NCI-H460 (cell line): ENCODE measurements around the gene SMYD3. TPM values are rescaled to one million over a fixed set of nuclear protein-coding genes. Genes with fewer than 3 reads are reported as not detected.
A peak's percentile ranks its signal among the peaks of the same experiment; 100 is the strongest.

ENCODE experiments used
- DNase-seq: peaks from one replicate; pipeline ENCODE4 v3.0.0-alpha.2; 2016; ENCODE audit warnings: low read depth; ENCODE audit errors: extremely low read depth
- total RNA-seq: library from RNA; depleted of rRNA; stranded (reverse); fragments of >200 nt; shearing (Covaris generic); gene quantifications from 2 replicates; pipeline ENCODE4 v1.2.3, GENCODE V29; 2014

The SMYD3 gene
- total RNA-seq, 1 experiment from 2014 or later: 348 TPM

DNA sequence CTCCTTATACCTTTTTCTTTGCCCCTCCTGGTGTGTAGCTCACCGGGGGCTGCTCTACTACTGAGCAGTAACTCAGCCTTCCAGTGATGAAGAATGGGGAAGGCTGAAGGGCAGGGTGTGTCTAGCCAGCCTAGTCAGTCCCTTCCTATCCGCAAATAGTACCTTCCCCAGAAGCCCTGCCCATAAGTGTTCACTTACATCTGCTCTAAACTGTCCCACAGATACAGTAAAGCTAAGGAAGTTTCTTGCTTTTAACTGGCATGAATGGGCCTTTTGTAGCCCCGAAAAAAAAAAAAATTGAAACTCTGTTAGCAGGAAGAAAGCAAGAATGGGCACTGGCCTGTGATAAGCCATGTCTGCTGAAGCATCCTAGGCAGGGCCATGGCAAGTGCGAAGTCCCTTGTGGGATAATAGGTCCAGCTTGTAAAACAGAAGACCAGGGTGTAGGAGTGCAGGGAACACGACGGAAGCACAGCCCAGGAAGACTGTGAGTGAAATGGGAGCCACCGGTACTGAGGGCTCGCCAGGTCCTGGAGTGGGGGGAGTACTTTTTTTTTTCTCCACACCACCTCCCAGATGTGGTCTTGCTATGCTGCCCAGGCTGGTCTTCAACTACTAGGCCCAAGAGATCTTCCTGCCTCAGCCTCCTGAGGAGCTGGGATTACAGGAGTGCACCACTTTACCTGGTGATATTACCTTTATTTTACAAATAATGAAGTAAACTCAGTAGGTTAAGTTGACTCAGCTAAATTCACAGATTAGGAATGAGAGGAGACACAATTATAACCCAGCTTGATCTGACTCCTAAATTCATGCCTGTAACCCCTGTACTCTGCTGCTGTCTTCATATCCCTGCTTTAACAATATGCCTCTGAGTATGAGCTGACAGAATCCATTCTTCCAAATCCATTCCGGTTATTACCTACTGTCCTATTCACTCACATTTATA lies 347.5 kb downstream of the SMYD3 start:
- no peak for DNase-seq

- no peak for DNase-seq
These were observed 348.9 kb downstream of the SMYD3 start for GRCh38 chr1:246158131-246158530.

GRCh38 chr1:246157516-246157915 lies 349.6 kb downstream of the SMYD3 start:
- no peak for DNase-seq

DNA sequence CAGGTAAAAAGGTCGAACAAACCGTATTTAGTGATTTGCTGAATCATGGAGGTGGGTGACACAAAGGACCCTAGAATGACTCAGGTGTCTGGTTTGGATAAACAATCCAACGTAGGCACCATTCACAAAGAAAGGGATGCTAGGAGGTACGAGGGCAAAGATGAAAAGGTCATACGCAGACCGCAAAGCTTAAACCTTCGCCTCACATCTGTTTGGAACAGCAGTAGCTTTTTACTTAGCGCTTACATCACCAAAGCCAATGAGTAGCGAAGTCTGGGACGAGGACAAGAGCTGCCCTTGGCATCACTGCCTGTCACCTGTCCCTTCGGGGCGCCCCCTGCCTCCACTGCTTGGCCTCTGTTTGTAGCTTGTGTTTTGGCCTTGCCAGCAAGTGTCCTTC lies 350.2 kb downstream of the SMYD3 start:
- DNase-seq: no peak

- DNase-seq: no peak
These were observed 351.2 kb downstream of the SMYD3 start for GRCh38 chr1:246155923-246156322.

- no peak for DNase-seq
These were observed 353.3 kb downstream of the SMYD3 start for GRCh38 chr1:246153796-246154212.

DNA sequence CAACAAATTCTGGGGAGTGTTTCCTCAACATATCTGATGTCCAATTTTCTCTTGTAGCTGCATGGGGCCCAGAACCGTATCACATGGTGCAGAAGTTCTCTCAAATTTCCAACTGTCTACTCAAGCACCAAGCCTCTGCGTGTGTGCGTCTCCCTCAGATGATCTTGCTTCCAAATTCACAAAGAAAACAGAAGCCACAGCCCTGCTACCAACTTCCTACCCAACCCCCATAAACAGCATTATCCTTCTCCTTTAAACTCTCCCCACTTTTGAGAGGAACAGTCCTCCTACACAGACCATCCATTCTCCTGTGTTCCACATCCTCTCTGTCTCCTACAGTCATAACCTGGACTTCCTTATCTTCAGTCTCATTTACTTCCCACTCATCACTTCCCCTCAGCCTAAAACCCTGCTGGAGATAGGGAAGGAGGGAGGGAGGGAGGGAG lies 354.1 kb downstream of the SMYD3 start:
- no peak for DNase-seq

- DNase-seq: no peak
These were observed 355.2 kb downstream of the SMYD3 start for GRCh38 chr1:246151796-246152434.

DNA sequence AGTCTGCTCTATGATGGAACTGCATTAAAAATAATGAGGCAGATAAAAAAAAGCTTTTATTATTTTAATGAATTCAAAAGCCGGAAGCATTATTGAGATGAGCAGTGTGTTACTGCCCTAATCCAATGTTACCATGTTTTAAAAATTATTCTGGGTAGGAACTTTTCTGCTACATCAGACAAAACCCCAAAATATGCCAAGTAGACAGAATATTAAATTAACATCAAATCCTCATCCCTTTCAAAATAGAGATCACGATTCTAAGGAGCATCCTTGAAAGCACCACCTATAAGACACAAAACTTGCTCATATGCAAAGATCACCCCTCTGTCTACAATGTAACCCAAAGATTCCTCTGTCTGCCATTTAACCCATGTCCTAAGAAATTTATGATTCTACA lies 357.5 kb downstream of the SMYD3 start:
- DNase-seq: no peak

- DNase-seq: no peak
These were observed 359.3 kb downstream of the SMYD3 start for GRCh38 chr1:246147524-246148461.

- DNase-seq: no peak
These were observed 360.1 kb downstream of the SMYD3 start for GRCh38 chr1:246146804-246147523.

DNA sequence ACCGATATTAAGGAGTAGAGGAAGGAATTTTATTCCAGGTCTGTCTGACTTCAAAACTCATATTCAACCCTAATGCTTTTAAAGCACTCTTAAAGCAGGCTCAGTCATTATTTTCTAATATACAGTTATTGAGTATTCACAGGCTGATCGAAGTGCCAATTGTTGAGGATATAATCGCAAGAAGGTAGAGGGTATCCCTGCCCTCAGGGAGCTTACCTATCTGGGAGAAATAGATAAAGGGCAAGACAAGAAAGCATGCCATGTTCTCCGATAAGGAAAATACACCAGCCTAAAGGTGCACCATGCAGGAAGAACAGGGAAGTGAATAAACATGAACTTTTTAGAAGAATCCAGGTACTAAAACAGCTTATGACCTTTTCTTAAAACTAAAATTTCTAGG lies 361.2 kb downstream of the SMYD3 start:
- DNase-seq: no peak

DNA sequence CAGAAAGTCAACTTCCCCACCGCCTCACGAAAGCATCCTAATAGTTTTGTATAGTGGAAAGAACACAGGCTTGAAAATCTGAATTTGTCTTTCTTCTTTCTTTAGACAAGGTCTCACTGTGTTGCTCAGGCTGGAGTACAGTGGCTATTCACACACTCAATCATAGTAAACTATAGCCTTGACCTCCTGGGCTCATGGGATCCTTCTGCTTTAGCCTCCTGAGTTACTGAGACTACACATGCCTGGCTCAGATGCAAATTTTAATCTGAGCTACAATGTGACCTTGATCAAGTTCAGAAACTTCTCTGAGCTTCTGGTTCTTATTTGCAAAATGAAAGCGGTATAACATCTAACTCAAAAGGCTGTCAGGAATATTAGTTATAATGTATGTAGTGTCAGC lies 362.1 kb downstream of the SMYD3 start:
- DNase-seq: no peak

DNA sequence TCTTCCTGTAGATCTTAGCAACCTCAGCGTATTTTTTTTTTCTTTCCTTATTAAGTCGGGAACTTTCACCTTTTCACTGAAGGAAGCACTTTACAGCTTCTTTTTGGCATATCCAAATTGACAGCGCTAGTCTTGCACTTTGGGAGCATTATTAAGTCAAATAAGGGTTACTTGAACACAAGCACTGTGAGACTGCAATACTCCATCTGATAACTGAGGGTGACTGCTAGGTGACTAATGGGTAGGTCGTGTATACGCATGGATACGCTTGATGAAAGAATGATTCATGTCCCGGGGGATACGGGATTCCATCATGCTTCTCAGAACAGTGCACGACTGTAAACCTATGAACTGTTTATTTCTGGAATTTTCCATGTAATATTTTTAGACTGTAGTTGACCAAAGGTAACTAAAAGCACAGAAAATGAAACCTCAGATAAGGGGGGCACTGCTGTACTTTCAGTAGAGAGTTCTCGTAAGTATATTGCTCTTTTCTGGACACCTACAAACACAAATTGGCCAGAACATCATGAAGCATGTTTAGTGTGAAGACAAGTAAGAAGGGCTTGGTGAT lies 364.7 kb downstream of the SMYD3 start:
- peak; percentile 90 for DNase-seq

DNA sequence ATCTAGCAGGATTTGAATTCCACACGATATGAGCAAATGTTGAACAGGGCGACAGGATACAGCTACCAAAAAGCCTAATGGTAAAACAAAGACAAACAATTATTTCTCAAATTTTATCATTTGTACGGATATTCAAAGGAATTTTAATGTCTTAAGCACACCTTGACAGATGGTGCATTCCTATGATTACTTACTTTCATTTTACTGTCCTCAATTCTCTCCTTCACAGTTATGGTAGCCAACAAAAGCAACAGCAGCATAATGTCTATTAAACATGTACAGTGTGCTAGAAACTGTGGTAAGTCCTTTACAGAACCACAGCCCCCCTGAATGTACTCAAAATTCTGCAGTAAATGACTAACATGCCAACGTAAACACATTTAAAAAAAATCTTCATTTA lies 365.8 kb downstream of the SMYD3 start:
- DNase-seq: no peak

- peak; percentile 83 for DNase-seq
These were observed 367.3 kb downstream of the SMYD3 start for GRCh38 chr1:246139745-246140182.

DNA sequence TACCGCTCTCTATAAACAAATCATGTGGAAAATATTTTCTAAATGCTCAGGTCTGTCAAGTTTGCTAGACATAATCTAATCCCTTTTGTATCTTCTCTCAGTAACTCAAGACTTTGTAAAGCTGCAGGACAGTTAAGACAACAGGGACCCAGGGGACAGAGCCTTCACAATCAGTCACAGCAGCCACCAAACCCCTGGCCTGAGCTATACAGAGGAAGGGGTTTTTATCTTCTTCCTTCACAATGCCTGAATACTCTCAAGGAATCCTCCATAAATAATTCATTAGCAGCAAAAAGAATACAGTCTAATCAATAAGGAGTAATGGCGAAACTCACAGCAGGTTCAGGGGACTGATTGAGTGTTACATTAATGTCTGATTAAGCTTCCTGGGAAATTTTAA lies 368.3 kb downstream of the SMYD3 start:
- DNase-seq: no peak

DNA sequence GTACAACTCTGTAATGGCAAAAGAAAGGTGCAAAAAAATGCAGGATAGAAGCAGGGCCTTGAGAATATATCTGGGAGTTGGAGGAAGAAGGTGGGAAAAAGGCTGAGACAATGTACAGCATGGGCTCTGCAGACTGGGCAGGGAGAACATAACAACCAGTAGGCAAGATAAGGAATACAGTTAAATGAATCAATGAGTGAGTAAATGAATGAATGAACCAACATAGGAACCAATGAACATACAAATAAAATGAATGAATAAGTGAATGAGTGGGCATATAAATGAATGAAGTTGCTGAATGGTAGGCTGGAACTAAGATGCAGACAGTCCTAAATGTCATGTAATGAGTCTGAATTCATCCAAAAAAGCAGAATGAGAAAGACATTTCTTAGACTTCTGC lies 370.6 kb downstream of the SMYD3 start:
- no peak for DNase-seq

GRCh38 chr1:246134789-246135188 lies 372.3 kb downstream of the SMYD3 start:
- no peak for DNase-seq

DNA sequence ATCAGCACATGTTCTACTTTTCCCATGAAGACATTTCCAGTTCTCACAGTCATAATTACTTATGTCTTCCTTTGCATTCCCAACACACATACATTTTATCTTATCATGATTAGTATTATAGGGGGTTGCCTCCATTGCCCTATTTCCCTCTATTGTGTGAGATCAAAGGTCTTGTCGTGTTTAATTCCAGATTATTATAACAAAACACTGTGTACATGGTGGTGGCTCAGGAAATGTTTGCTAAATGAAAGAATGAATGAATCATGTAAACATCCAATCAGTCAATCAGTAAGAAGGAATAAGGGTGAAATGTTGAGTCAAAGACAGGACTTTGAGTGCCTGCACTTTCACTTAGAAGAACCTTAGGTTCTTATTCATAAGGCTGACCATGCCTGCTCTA lies 376.0 kb downstream of the SMYD3 start:
- DNase-seq: no peak
